ENCODE measurements around the gene SS18.

The SS18 gene

DNA sequence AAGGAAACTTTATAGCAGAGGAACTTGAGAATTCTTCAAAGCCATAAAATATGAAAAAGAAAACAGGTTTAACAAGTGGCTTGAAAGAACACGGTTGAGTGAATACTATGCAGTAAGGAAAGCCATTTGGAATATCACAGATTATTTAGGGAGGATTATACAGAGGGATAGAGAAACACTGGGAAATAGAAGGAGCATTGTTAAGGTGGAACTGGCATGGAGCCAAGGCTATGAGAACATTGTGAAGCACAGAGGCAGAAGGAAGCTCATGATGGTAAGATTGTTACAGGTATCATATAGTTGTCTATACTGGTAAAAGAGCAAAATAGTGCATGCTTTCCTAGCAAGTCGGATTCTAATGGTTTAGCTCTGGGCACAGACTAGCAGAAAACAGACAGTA, 87.1 kb downstream of the SS18 start:
- Histone ChIP-seq H3K4me1 (ENCODE audit: insufficient read depth, low read length, severe bottlenecking) (no peaks in the 10 kb centered on the region), H3K79me2 (ENCODE audit: insufficient read depth, low read length) (no peaks in the 10 kb centered on the region), H3K9ac (ENCODE audit: low read length) (no peak overlapping the region), H3K4me3 (ENCODE audit: low read depth, low read length, poor library complexity, severe bottlenecking) (no peak overlapping the region), H4K20me1 (ENCODE audit: insufficient read depth, low read length) (no peaks in the 10 kb centered on the region), H2AFZ (ENCODE audit: low read length) (no peak overlapping the region), H3K9me3 (ENCODE audit: low read length) (peaks cover 3% of the 10 kb centered on the region; the same call in 1 of the 2 replicates), H3K27ac (ENCODE audit: low read depth, low read length, poor library complexity, severe bottlenecking) (no peak overlapping the region), H3K36me3 (ENCODE audit: insufficient read depth, low read length) (no peaks in the 10 kb centered on the region), H3K27me3 (ENCODE audit: insufficient read depth, low read length) (no peaks in the 10 kb centered on the region), H3K9me2 (ENCODE audit: low read depth, low read length) (no peaks in the 10 kb centered on the region), H3F3A (ENCODE audit: insufficient read depth, low read length) (0 out of 2 replicates have a peak, but pooled peaks cover 6% of the 10 kb centered on the region), H3K4me2 (ENCODE audit: low read length) (no peak overlapping the region)
- TF ChIP-seq, protein P1, sequence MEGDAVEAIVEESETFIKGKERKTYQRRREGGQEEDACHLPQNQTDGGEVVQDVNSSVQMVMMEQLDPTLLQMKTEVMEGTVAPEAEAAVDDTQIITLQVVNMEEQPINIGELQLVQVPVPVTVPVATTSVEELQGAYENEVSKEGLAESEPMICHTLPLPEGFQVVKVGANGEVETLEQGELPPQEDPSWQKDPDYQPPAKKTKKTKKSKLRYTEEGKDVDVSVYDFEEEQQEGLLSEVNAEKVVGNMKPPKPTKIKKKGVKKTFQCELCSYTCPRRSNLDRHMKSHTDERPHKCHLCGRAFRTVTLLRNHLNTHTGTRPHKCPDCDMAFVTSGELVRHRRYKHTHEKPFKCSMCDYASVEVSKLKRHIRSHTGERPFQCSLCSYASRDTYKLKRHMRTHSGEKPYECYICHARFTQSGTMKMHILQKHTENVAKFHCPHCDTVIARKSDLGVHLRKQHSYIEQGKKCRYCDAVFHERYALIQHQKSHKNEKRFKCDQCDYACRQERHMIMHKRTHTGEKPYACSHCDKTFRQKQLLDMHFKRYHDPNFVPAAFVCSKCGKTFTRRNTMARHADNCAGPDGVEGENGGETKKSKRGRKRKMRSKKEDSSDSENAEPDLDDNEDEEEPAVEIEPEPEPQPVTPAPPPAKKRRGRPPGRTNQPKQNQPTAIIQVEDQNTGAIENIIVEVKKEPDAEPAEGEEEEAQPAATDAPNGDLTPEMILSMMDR (IDR thresholded peaks at IDR 0.05; ENCODE audit: low read length), result no peak
- no peak for TF ChIP-seq EZH2 (IDR thresholded peaks at IDR 0.05; ENCODE audit: borderline replicate concordance, low read length)

DNA sequence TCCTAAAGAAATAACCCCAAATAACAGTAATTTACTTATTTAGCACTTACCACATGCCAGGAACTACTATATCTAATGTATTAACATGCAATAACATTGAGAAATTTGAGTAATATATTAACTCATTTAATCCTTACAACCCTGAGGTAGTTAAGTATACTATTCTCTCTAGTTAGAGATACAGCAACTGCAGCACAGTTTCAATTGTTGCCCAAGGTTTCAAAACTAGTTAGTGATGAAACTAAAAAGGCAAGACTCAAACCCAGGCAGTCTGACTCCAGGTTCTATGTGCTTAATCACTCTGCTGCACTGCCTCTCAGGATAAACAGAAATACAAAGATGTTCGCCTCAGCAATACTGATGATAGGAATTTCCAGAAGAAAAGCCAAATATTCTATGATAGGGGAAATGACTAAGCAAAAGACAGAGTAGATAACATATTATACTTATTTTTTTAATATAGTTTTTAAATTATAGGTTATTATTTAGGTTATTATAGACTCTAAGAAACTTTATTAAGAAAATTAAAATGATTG, 88.0 kb downstream of the SS18 start:
- H3K9ac ChIP-seq (ENCODE audit: low read length), result no peak overlapping the region
- H3K4me2 ChIP-seq (ENCODE audit: low read length), result no peak overlapping the region
- H3K36me3 ChIP-seq (ENCODE audit: insufficient read depth, low read length), result no peaks in the 10 kb centered on the region
- no peak overlapping the region for H2AFZ ChIP-seq (ENCODE audit: low read length)
- H3K9me3 ChIP-seq (ENCODE audit: low read length), result peaks cover 3% of the 10 kb centered on the region; the same call in 1 of the 2 replicates
- no peak overlapping the region for H3K27ac ChIP-seq (ENCODE audit: low read depth, low read length, poor library complexity, severe bottlenecking)
- no peaks in the 10 kb centered on the region for H3K9me2 ChIP-seq (ENCODE audit: low read depth, low read length)
- no peak for TF ChIP-seq EZH2 (IDR thresholded peaks at IDR 0.05; ENCODE audit: borderline replicate concordance, low read length)
- TF ChIP-seq, protein P1 (IDR thresholded peaks at IDR 0.05; ENCODE audit: low read length), result no peak
- no peaks in the 10 kb centered on the region for H3K4me1 ChIP-seq (ENCODE audit: insufficient read depth, low read length, severe bottlenecking)
- no peaks in the 10 kb centered on the region for H4K20me1 ChIP-seq (ENCODE audit: insufficient read depth, low read length)
- no peaks in the 10 kb centered on the region for H3K79me2 ChIP-seq (ENCODE audit: insufficient read depth, low read length)
- H3F3A ChIP-seq (ENCODE audit: insufficient read depth, low read length), result 0 out of 2 replicates have a peak, but pooled peaks cover 6% of the 10 kb centered on the region
- H3K27me3 ChIP-seq (ENCODE audit: insufficient read depth, low read length), result no peaks in the 10 kb centered on the region
- no peak overlapping the region for H3K4me3 ChIP-seq (ENCODE audit: low read depth, low read length, poor library complexity, severe bottlenecking)

DNA sequence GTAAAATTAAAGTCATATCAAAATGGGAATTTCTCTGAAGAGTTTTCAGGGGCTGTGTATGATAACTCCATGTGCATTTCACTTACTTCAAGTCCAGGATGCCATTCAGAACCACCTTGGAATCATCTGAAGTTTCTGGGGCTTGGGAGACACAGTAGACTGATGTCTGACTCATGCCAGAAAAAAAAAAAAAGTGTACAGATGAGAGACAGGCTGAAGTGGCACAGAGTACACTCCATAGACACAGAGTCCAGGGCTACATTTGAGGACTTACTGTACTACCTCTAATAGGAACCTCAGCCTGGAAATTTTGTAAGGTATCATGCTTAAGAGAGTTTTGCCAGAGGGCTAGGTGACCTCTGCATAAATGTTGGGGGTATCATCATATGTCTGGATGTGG, 92.0 kb downstream of the SS18 start:
- Histone ChIP-seq H2AFZ (ENCODE audit: low read length) (no peak overlapping the region), H3K4me3 (ENCODE audit: low read depth, low read length, poor library complexity, severe bottlenecking) (no peak overlapping the region), H4K20me1 (ENCODE audit: insufficient read depth, low read length) (no peaks in the 10 kb centered on the region), H3K9ac (ENCODE audit: low read length) (no peak overlapping the region), H3K27me3 (ENCODE audit: insufficient read depth, low read length) (no peaks in the 10 kb centered on the region), H3K9me2 (ENCODE audit: low read depth, low read length) (no peaks in the 10 kb centered on the region), H3K9me3 (ENCODE audit: low read length) (peaks cover 3% of the 10 kb centered on the region; the same call in 1 of the 2 replicates), H3K79me2 (ENCODE audit: insufficient read depth, low read length) (no peaks in the 10 kb centered on the region), H3K36me3 (ENCODE audit: insufficient read depth, low read length) (no peaks in the 10 kb centered on the region), H3K4me1 (ENCODE audit: insufficient read depth, low read length, severe bottlenecking) (no peaks in the 10 kb centered on the region), H3K27ac (ENCODE audit: low read depth, low read length, poor library complexity, severe bottlenecking) (no peak overlapping the region), H3K4me2 (ENCODE audit: low read length) (no peak overlapping the region), H3F3A (ENCODE audit: insufficient read depth, low read length) (no peaks in the 10 kb centered on the region)
- TF ChIP-seq, protein P1 (IDR thresholded peaks at IDR 0.05; ENCODE audit: low read length), result no peak
- TF ChIP-seq EZH2 (IDR thresholded peaks at IDR 0.05; ENCODE audit: borderline replicate concordance, low read length), result no peak
